CD4-positive, alpha-beta T cell treated with Interleukin-2 at 100 ng/mL for 4 hours (primary cell): ENCODE data around the gene PPP5C.

Experiments
- DNase-seq: peaks from one replicate; pipeline ENCODE4 v3.0.0-alpha.2; 2020; ENCODE audit warnings: low spot score

PPP5C gene

GRCh38 chr19:46337487-46337886, 9.4 kb upstream of the PPP5C start:
- DNase-seq, result no peak

- no peak for DNase-seq
Observed at GRCh38 chr19:46339446-46339845, 7.4 kb upstream of the PPP5C start.

GRCh38 chr19:46340051-46340659, 6.7 kb upstream of the PPP5C start:
- no peak for DNase-seq

- no peak for DNase-seq
Observed at GRCh38 chr19:46341937-46342336, 5.0 kb upstream of the PPP5C start.

- no peak for DNase-seq
Observed at GRCh38 chr19:46344363-46344762, 2.5 kb upstream of the PPP5C start.

- DNase-seq, result no peak
Observed at GRCh38 chr19:46345157-46345556, 1.7 kb upstream of the PPP5C start.

- no peak for DNase-seq
Observed at GRCh38 chr19:46347572-46347883, 641 bp downstream of the PPP5C start.

GRCh38 chr19:46347985-46348384, 1.1 kb downstream of the PPP5C start:
- no peak for DNase-seq

GRCh38 chr19:46349311-46349993, 2.6 kb downstream of the PPP5C start:
- DNase-seq, result no peak

- DNase-seq, result no peak
Observed at GRCh38 chr19:46350029-46350757, 3.3 kb downstream of the PPP5C start.

- DNase-seq, result peak; percentile 20
Observed at GRCh38 chr19:46350758-46351159, 3.9 kb downstream of the PPP5C start.

- peak; percentile 32 for DNase-seq
Observed at GRCh38 chr19:46351241-46352041, 4.6 kb downstream of the PPP5C start.

- DNase-seq, result no peak
Observed at GRCh38 chr19:46353730-46354528, 7.0 kb downstream of the PPP5C start.

- DNase-seq, result no peak
Observed at GRCh38 chr19:46355234-46356148, 8.6 kb downstream of the PPP5C start.

- no peak for DNase-seq
Observed at GRCh38 chr19:46356149-46357055, 9.5 kb downstream of the PPP5C start.

- DNase-seq, result no peak
Observed at GRCh38 chr19:46357846-46358583, 11.1 kb downstream of the PPP5C start.

- DNase-seq, result peak; percentile 39
Observed at GRCh38 chr19:46361915-46362314, 15.0 kb downstream of the PPP5C start.

- no peak for DNase-seq
Observed at GRCh38 chr19:46364359-46364758, 17.5 kb downstream of the PPP5C start.

- no peak for DNase-seq
Observed at GRCh38 chr19:46365561-46365960, 18.7 kb downstream of the PPP5C start.
